K562 (cell line): ENCODE results near the gene VPS18. TPM values are rescaled to one million over a fixed set of nuclear protein-coding genes. Genes with fewer than 3 reads are reported as not detected.
A peak's percentile ranks its signal among the peaks of the same experiment; 100 is the strongest.

ENCODE experiments used
- ATAC-seq: fragments of 200-7000 bp; cut with Tn5 transposase; 3 replicates; pipeline ENCODE4 v1.9.1; 2020; ENCODE audit warnings: moderate library complexity
- Bru-seq: library from RNA; stranded (reverse); fragments of 400-500 nt; gene quantifications from one replicate; lab custom pipeline; 2021; lab: Mats Ljungman, UMichigan
- BruChase-seq, 2 experiments: library from RNA; stranded (reverse); fragments of 400-500 nt; gene quantifications; one replicate each; lab custom pipeline; 2021; lab: Mats Ljungman, UMichigan
- BruUV-seq: library from RNA; stranded (reverse); fragments of 400-500 nt; replicated peaks from 2 replicates; lab custom pipeline; 2021; lab: Mats Ljungman, UMichigan
- CTCF ChIA-PET: fragments of 300-600 bp; formaldehyde crosslinking; extraction: SDS; loops from one replicate; lab custom pipeline; 2021; ENCODE audit warnings: low intra/inter-chr PET ratio; lab: Yijun Ruan, JAX
- POLR2A ChIA-PET: fragments of 300-600, 350-650 bp; sonication (Branson Sonifier 250); formaldehyde crosslinking; extraction: SDS; loops from one replicate; lab custom pipeline; 2021; ENCODE audit warnings: antibody characterized with exemption, inconsistent platforms; lab: Yijun Ruan, JAX
- DNase-seq, 4 experiments: peaks; one replicate each; pipeline versions ENCODE4 v3.0.0 to v3.0.0-alpha.2; 2011 to 2018; ENCODE audit warnings: low spot score in 3 of 4, mixed read lengths in 3 of 4; ENCODE audit errors: extremely low read depth in 1 of 4
- FAIRE-seq: peaks from 2 replicates; lab custom pipeline; 2011; peaks lifted over from hg19 to GRCh38; lab: Jason Lieb, UNC
- H2AFZ ChIP-seq: 2 replicates; pipeline ENCODE4 v1.6.0; 2011; ENCODE audit warnings: low read depth, low read length, control low read depth, inconsistent platforms
- H3K27ac ChIP-seq: fragments of 200-600 bp; 3 replicates; pipeline ENCODE4 v1.8.0; 2011; ENCODE audit warnings: low read depth, mild to moderate bottlenecking, control low read depth, inconsistent platforms, low read length, moderate library complexity, mixed read lengths; ENCODE audit errors: extremely low read depth
- H3K27me3 ChIP-seq, 2 experiments: fragments of 300-600 bp in 1 of 2; 2 replicates in 1 of 2; 3 replicates in 1 of 2; pipeline versions ENCODE4 v1.6.0 to v1.8.0; 2011; ENCODE audit warnings: inconsistent platforms in 2 of 2, low read length in 2 of 2, mild to moderate bottlenecking in 1 of 2, mixed read lengths in 1 of 2, moderate library complexity in 1 of 2; ENCODE audit not compliant: control insufficient read depth in 2 of 2, insufficient read depth in 2 of 2
- H3K36me3 ChIP-seq: fragments of 300-600 bp; 3 replicates; pipeline ENCODE4 v1.8.0; 2011; ENCODE audit warnings: mild to moderate bottlenecking, low read length, inconsistent platforms; ENCODE audit not compliant: control insufficient read depth, insufficient read depth
- H3K4me1 ChIP-seq, 2 experiments: fragments of 200-600 bp in 1 of 2; replicated peaks in 1 of 2; 2 replicates in 1 of 2; 3 replicates in 1 of 2; pipeline versions ENCODE4 v1.5.1 to v1.8.0; 2011; ENCODE audit warnings: inconsistent platforms in 2 of 2, low read length in 2 of 2, mild to moderate bottlenecking in 1 of 2, mixed read lengths in 1 of 2, moderate library complexity in 1 of 2; ENCODE audit not compliant: control insufficient read depth in 2 of 2, insufficient read depth in 2 of 2
- H3K4me2 ChIP-seq: 2 replicates; pipeline ENCODE4 v1.6.1; 2011; ENCODE audit warnings: low read length, control low read depth, inconsistent platforms, mixed read lengths; ENCODE audit not compliant: insufficient read depth
- H3K4me3 ChIP-seq: fragments of 200-600 bp; sonication (generic), shearing (Covaris generic); 2 replicates; pipeline ENCODE4 v1.5.1; 2016; ENCODE audit warnings: control low read depth, inconsistent platforms
- H3K79me2 ChIP-seq: fragments of 200-600 bp; 3 replicates; pipeline ENCODE4 v1.8.0; 2011; ENCODE audit warnings: low read length, inconsistent platforms; ENCODE audit not compliant: control insufficient read depth, insufficient read depth
- H3K9ac ChIP-seq, 2 experiments: 2 replicates each; pipeline versions ENCODE4 v1.6.0 to v1.6.1; 2011; ENCODE audit warnings: low read depth in 2 of 2, low read length in 2 of 2, control low read depth in 1 of 2, inconsistent platforms in 1 of 2, mild to moderate bottlenecking in 1 of 2, mixed read lengths in 1 of 2; ENCODE audit not compliant: insufficient read depth in 1 of 2
- H3K9me1 ChIP-seq: one replicate; pipeline ENCODE4 v1.6.0; 2011; ENCODE audit warnings: inconsistent platforms, mild to moderate bottlenecking, low read length, moderate library complexity; ENCODE audit not compliant: control insufficient read depth, insufficient read depth
- H3K9me3 ChIP-seq: replicated peaks from 2 replicates; pipeline ENCODE4 v1.5.1; 2011; ENCODE audit warnings: low read depth, low read length, inconsistent platforms; ENCODE audit not compliant: control insufficient read depth, insufficient read depth
- H4K20me1 ChIP-seq: replicated peaks from 2 replicates; pipeline ENCODE4 v1.6.1; 2011; ENCODE audit warnings: low read length, inconsistent platforms, mixed read lengths; ENCODE audit not compliant: control insufficient read depth, insufficient read depth
- ATF1 ChIP-seq, 2 experiments: fragments of 450-650 bp in 1 of 2; IDR thresholded peaks; 2 replicates each; pipeline ENCODE4 v1.6.1; 2016; ENCODE audit warnings: missing compliant biosample characterization in 1 of 2, missing genetic modification characterization in 1 of 2
- BRF2 ChIP-seq: IDR thresholded peaks from 3 replicates; pipeline ENCODE4 v1.6.1; 2011; ENCODE audit warnings: borderline replicate concordance, mild to moderate bottlenecking; ENCODE audit not compliant: insufficient read length, insufficient read depth
- COPS2 ChIP-seq: fragments of 450-650 bp; conservative IDR thresholded peaks from 2 replicates; pipeline ENCODE4 v1.6.1; 2016; ENCODE audit warnings: mild to moderate bottlenecking, moderate library complexity
- ESRRA ChIP-seq: fragments of 450-650 bp; IDR thresholded peaks from 2 replicates; pipeline ENCODE4 v1.6.1; 2014; ENCODE audit warnings: low read depth, mild to moderate bottlenecking, moderate library complexity, borderline replicate concordance
- KLF1 ChIP-seq: fragments of 450-650 bp; IDR thresholded peaks from 2 replicates; pipeline ENCODE4 v1.6.1; 2016; ENCODE audit warnings: missing genetic modification characterization, missing compliant biosample characterization
- MYNN ChIP-seq, 2 experiments: sonication (generic); formaldehyde crosslinking in 1 of 2; IDR thresholded peaks; 2 replicates each; pipeline versions ENCODE4 v1.5.0 to v1.6.1; 2016 to 2020; ENCODE audit warnings: antibody characterized with exemption in 1 of 2, missing genetic modification reagents in 1 of 2
- NRF1 ChIP-seq, 2 experiments: fragments of 450-650 bp; IDR thresholded peaks in 1 of 2; conservative IDR thresholded peaks in 1 of 2; 2 replicates each; pipeline ENCODE4 v1.6.1; 2014; ENCODE audit warnings: mild to moderate bottlenecking in 2 of 2
- ZBTB12 ChIP-seq: fragments of 250-450 bp; sonication (Bioruptor Pico); IDR thresholded peaks from 2 replicates; pipeline ENCODE4 v1.4.0; 2020
- ZSCAN32 ChIP-seq: fragments of 450-650 bp; formaldehyde crosslinking; IDR thresholded peaks from 2 replicates; pipeline ENCODE4 v1.4.0; 2020; ENCODE audit warnings: mild to moderate bottlenecking, moderate library complexity
- WGBS: fragments of 100-300 bp; shearing (Covaris generic); methylation state at CpG from one replicate; pipeline ENCODE4 v1.1.6; 2016; ENCODE audit warnings: low coverage, mixed read lengths; ENCODE audit not compliant: insufficient coverage; ENCODE audit errors: missing lambda C conversion rate; 5-methylcytosine and 5-hydroxymethylcytosine counted together
- in situ Hi-C: fragments of 300-500 bp; cut with MboI; formaldehyde crosslinking; loops from 4 replicates; pipeline ENCODE4 v1.15.0; 2018; ENCODE audit warnings: inconsistent platforms, mixed read lengths
- intact Hi-C: fragments of 100-400 bp; cut with micrococcal nuclease; formaldehyde crosslinking; loops from 2 replicates; pipeline ENCODE4 v1.14.2; 2022
- long read RNA-seq, 3 experiments: library from polyadenylated mRNA in 2 of 3; library from RNA in 1 of 3; unstranded in 2 of 3; stranded (forward) in 1 of 3; transcript quantifications; one replicate each; pipeline ENCODE4 v2.0.0, GENCODE V29; 2019 to 2022
- polyA minus RNA-seq, 3 experiments: library from RNA; depleted of rRNA, polyadenylated mRNA; stranded (reverse); fragments of >200 nt; gene quantifications; 2 replicates each; pipeline ENCODE4 v1.2.3, GENCODE V29; 2011
- polyA plus RNA-seq, 8 experiments: library from polyadenylated mRNA; depleted of rRNA in 4 of 8; stranded (reverse) in 5 of 8; unstranded in 3 of 8; fragments of >200 nt; fragmentation: Nextera tagmentation in 2 of 8; fragmentation: Illumina TruSeq in 1 of 8; extraction: Ambion mirVana in 2 of 8; extraction: Trizol in 1 of 8; gene quantifications; 2 replicates each; pipeline versions ENCODE4 v1.2.1 to v1.2.3, GENCODE V29; 2011 to 2014; ENCODE audit warnings: inconsistent platforms in 1 of 8, missing spikeins in 1 of 8
- total RNA-seq, 7 experiments: library from RNA; depleted of rRNA in 6 of 7; stranded (reverse); fragments of >200 nt in 6 of 7; fragmentation: Illumina TruSeq in 2 of 7; extraction: Trizol in 2 of 7; gene quantifications; 2 replicates each; pipeline versions ENCODE4 v1.2.1 to v1.2.3, GENCODE V29; 2011 to 2021; ENCODE audit warnings: low replicate concordance in 1 of 7

The VPS18 gene
- 9.0 and 33.9 TPM in 2 replicates for total RNA-seq (2011; cell fraction: chromatin; rRNA removed; ENCODE audit: low replicate concordance)
- 25.9 and 30.9 TPM in 2 replicates for total RNA-seq (2011; cell fraction: nucleolus; rRNA removed)
- total RNA-seq (2011; cell fraction: nucleoplasm; rRNA removed): 9.9 and 14.4 TPM in 2 replicates
- total RNA-seq (2014; rRNA removed): 17.3 and 20.0 TPM in 2 replicates
- 4.3 and 5.3 TPM in 2 replicates for total RNA-seq (2014; rRNA removed; fragmentation: Illumina TruSeq; extraction: Trizol)
- 14.6 and 14.7 TPM in 2 replicates for total RNA-seq (2015; rRNA removed; fragmentation: Illumina TruSeq; extraction: Trizol)
- 19.9 and 20.8 TPM in 2 replicates for total RNA-seq (2021)
- 5.9 and 9.0 TPM in 2 replicates for polyA plus RNA-seq (2011; rRNA removed)
- polyA plus RNA-seq (2011; cell fraction: cytosol; rRNA removed): 8.9 and 18.1 TPM in 2 replicates
- polyA plus RNA-seq (2011; cell fraction: nucleus; rRNA removed): 9.1 and 13.6 TPM in 2 replicates
- polyA plus RNA-seq (2012): 14.0 and 19.3 TPM in 2 replicates
- 9.5 and 11.8 TPM in 2 replicates for polyA plus RNA-seq (2014; fragmentation: Illumina TruSeq; extraction: Trizol)
- polyA plus RNA-seq (2014; fragmentation: Nextera tagmentation; extraction: Ambion mirVana): under 1 TPM; 0.73 to 0.88 TPM
- 8.5 and 9.9 TPM in 2 replicates for polyA plus RNA-seq (2014; rRNA removed)
- 15.1 and 21.7 TPM in 2 replicates for polyA minus RNA-seq (2011; rRNA and poly(A)+ RNA removed)
- 17.4 and 23.2 TPM in 2 replicates for polyA minus RNA-seq (2011; cell fraction: cytosol; rRNA and poly(A)+ RNA removed)
- 7.5 and 10.6 TPM in 2 replicates for polyA minus RNA-seq (2011; cell fraction: nucleus; rRNA and poly(A)+ RNA removed)
- Bru-seq, nascent RNA: percentile 65 among the genes with signal in this experiment
- percentile 69 among the genes with signal in this experiment for BruChase-seq, experiment 1, labeled RNA remaining after a 2-hour chase
- percentile 69 among the genes with signal in this experiment for BruChase-seq, experiment 2, labeled RNA remaining after a 6-hour chase
- long read RNA-seq, experiment 1, transcript VPS18-201 (5 exons, 3,895 nt): major isoform, 12 of 79 reads
- long read RNA-seq, experiment 1, partial matches to known transcripts: 58 of 79 reads
- long read RNA-seq, experiment 1, other reads (novel, unspliced or antisense): 9 of 79 reads
- long read RNA-seq, experiment 2, transcript VPS18-201 (5 exons, 3,895 nt): major isoform, 12 of 22 reads
- long read RNA-seq, experiment 2, partial matches to known transcripts: 5 of 22 reads
- long read RNA-seq, experiment 2, other reads (novel, unspliced or antisense): 5 of 22 reads
- long read RNA-seq, experiment 3, partial matches to known transcripts: 3 of 9 reads
- long read RNA-seq, experiment 3, other reads (novel, unspliced or antisense): 3 of 9 reads

GRCh38 chr15:40893733-40894680, at the start of gene VPS18:
VPS18 (plus strand) TSS chr15:40894450; CDS start chr15:40894769, 319 bp downstream.
- in situ Hi-C loops (loop anchor here (5.0 to 10.0 kb wide), 2 partner anchors 37 to 219 kb away; no protein-coding TSS in a partner anchor), intact Hi-C loops (loop anchor here (1.0 to 10.0 kb wide), 6 partner anchors 37 to 375 kb away; partner anchors contain the start of gene KNL1)
- Histone ChIP-seq H3K4me2 (peak within 1 kb of the TSS; percentile 90), H3K9ac (peak within 1 kb of the TSS; percentile 73 to 95), H3K36me3 (peaks cover 27% of the 10 kb centered on the region; the same call in 2 of the 3 replicates), H3K27me3 (no peaks in the 10 kb centered on the region), H3K9me1 (no peaks in the 10 kb centered on the region), H3K79me2 (peaks cover 17% of the 10 kb centered on the region), H3K4me3 (peak within 1 kb of the TSS; percentile 92), H3K9me3 (no peaks in the 10 kb centered on the region), H3K4me1 (peaks cover 8 to 16% of the 10 kb centered on the region in 2 experiments; a peak in 4 of 5 replicates), H4K20me1 (no peaks in the 10 kb centered on the region), H3K27ac (peak within 1 kb of the TSS; percentile 76), H2AFZ (peak within 1 kb of the TSS; percentile 99)
- DNase-seq (peak; percentile 94 to 98 (median 94)), ATAC-seq (peak; percentile 96), FAIRE-seq (peak; percentile 97)
- CTCF ChIA-PET: interaction anchor here (0.5 to 6.7 kb wide), 11 partner anchors 12 to 641 kb away, joined by 3 to 75 read pairs (median 4); no protein-coding TSS in a partner anchor
- POLR2A ChIA-PET: interaction anchor here (0.6 to 1.9 kb wide), 9 partner anchors 9 to 248 kb away, joined by 3 to 14 read pairs (median 4); no protein-coding TSS in a partner anchor
- no TSS peak for BruUV-seq
- WGBS: 3% methylated on average over 47 of the region's 55 CpGs
- TF ChIP-seq KLF1 (tag) (peak; percentile 72; the same call in 1 of the 2 replicates), ATF1 (CRISPR knock-in tag; IDR thresholded peaks at IDR 0.05) (peak; percentile 74), ATF1 (tag; IDR thresholded peaks at IDR 0.05) (peak; percentile 96), ZBTB12 (CRISPR knock-in tag) (peak; percentile 88), NRF1 (conservative IDR thresholded peaks at IDR 0.05 in 1 of 2, IDR thresholded peaks at IDR 0.05 in 1 of 2) (peak; percentile 87 to 89), COPS2 (no peak), BRF2 (no peak), ZSCAN32 (CRISPR knock-in tag) (no peak), ESRRA (peak; percentile 48; the same call in 1 of the 2 replicates), MYNN (IDR thresholded peaks at IDR 0.05) (peak; percentile 54; the same call in 1 of the 2 replicates), MYNN (CRISPR knock-in tag; IDR thresholded peaks at IDR 0.05) (no peak)
